ENCODE results near the gene ATRN.

DNA sequence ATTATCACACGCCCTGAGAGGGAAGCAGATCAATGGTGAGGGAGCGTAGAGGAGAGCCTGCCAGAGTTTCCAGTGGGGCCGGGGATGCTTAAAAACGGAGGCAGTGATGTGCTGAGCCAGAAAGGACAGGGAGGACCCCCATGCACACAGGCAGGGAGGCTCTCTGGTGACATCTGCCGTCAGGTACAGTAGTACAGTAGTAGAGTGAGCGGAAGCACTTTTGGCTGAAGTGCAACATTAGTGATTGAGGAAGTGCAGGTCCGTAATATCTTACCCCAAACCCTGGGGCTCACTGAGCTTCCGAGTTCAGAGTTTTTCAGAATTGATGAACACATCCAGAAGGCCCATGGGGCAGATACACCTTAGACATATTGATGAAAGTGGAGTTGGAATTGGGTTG lies 150.3 kb downstream of the ATRN start:
- TF ChIP-seq, protein P1, sequence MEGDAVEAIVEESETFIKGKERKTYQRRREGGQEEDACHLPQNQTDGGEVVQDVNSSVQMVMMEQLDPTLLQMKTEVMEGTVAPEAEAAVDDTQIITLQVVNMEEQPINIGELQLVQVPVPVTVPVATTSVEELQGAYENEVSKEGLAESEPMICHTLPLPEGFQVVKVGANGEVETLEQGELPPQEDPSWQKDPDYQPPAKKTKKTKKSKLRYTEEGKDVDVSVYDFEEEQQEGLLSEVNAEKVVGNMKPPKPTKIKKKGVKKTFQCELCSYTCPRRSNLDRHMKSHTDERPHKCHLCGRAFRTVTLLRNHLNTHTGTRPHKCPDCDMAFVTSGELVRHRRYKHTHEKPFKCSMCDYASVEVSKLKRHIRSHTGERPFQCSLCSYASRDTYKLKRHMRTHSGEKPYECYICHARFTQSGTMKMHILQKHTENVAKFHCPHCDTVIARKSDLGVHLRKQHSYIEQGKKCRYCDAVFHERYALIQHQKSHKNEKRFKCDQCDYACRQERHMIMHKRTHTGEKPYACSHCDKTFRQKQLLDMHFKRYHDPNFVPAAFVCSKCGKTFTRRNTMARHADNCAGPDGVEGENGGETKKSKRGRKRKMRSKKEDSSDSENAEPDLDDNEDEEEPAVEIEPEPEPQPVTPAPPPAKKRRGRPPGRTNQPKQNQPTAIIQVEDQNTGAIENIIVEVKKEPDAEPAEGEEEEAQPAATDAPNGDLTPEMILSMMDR (conservative IDR thresholded peaks at IDR 0.05; ENCODE audit: low read length) = no peak
- no peak for TF ChIP-seq EZH2phosphoT487 (IDR thresholded peaks at IDR 0.05; ENCODE audit: borderline replicate concordance)

Measured in Loucy (cell line).